CD4-positive, alpha-beta T cell treated with Interleukin-6 for 4 hours (primary cell): ENCODE measurements around the gene CIB1.
A peak's percentile ranks its signal among the peaks of the same experiment; 100 is the strongest.

ENCODE experiments used
- DNase-seq: peaks from one replicate; pipeline ENCODE4 v3.0.0-alpha.2; 2020; ENCODE audit warnings: mixed read lengths

The CIB1 gene

DNA sequence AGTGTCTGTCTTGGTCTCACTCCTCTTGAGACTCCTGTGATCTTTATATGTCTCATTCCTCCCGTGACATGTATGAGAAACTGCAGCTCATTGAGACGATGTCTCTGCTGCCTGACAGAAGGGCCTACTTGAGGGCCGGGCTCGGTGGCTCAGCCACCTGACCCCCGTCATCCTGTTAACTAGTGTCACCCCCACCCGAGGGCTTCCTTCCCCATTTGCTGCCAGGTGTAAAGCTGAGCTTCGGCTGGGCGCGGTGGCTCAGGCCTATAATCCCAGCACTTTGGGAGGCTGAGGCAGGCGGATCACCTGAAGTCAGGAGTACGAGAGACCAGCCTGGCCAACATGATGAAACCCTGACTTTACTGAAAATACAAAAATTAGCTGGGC is 19.9 kb downstream of the CIB1 start:
- no peak for DNase-seq

DNA sequence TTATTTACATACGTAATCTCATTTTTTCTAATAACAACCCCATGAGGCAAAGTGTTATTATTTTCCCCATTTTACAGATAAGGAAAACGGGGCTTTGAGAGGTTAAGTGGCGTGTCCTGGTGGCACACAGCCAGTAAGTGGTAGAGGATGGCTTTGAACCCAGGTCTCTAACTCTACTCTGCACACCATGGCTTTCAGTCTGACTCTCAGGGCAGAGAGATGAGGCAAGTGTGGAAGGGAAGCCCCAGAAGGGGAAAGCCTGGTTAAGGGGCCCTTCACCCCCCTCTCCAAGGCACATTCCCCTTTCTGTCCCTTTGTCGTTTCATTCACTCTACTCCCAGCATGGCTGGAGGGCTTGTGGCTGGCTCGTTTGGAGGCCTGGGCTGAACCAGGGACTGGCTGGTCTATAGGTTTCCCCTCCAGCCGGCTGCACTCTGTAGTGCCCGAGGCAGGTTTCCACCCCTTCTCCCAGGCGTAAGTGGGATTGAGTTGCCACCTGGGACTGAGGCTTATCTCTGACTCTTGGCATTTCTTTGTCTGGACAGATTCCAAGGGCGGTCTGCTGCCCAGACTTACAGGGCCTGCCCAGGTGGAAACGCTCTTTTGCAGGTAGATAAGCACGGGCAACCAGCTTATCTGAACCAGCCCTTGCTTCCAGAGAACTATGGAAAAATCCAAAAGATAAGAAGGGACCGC is 20.5 kb downstream of the CIB1 start:
- DNase-seq, result no peak

DNA sequence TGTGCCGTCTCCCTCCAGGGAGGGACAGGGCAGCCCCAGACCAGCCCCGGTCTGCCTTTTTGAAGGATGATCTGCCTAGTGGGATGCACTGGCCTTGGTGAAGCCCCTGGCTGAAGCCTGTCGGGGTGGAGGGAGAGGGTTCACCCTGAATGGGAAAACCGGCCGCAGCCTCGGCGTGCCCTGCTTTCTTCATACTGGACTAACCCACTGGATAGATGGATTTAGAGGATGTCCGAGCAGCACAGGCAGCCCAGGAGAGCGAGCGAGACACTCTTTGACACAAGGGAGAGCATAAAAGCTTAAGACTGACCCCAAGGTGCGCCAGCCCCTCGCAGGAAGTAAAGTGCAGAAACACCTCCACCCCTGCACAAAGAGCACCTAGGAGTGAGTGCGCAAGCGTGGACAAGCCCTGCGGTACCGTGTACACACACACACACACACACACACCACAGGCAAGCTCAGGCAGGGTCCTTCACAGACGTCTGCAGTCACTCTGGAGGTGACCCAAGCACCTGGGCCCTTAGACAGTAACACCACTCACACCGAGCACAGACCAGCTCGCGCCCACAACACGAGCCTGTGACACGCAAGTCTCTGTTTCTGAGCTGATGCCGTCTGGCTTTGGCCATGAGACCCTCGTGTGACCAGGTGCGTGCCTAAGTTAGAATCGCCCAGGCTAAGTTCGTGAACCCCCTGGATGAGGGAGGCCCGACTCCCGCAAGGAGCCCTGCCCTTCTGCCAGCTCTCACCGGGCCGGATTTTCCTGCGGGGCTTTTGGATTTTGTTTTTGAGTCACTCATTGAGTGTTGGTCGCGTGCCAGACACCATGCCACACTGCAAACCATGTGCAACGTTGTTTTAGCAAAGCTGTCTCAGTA is 21.3 kb downstream of the CIB1 start:
- no peak for DNase-seq

DNA sequence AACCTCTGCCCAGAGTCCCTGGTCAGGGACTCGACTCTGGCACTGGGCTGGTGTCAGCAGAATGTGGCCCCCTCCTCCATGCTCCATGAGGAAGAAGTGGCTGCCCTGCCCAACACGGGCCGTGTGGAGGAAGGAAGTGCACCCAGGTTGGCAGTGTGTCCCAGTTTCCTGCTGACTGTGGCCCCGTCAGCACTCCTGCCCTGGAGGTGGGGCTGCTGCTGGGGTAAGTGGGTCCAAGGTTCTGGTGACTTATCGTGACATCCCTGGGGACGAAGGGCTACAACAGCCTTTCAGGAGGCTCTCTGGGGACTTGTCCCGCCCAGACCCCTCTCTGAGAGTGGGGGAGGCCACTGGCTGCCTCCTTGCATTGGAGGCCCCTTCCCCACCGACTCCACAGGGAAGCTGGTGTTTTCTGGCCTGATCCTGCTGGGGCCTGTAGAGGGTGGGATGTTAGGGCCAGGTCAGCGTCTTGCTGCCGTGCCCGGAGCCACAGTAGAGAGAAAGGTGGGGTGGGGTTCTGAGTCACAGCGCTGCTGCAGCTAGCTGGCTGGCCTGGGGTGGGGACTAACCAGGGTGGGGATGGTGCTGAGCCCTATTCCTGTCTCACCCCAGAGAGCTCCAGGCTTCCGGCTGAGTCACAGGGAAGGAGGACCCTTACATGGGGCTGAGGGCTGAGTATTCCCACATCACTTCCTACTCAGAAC is 22.1 kb downstream of the CIB1 start:
- DNase-seq, result no peak

DNA sequence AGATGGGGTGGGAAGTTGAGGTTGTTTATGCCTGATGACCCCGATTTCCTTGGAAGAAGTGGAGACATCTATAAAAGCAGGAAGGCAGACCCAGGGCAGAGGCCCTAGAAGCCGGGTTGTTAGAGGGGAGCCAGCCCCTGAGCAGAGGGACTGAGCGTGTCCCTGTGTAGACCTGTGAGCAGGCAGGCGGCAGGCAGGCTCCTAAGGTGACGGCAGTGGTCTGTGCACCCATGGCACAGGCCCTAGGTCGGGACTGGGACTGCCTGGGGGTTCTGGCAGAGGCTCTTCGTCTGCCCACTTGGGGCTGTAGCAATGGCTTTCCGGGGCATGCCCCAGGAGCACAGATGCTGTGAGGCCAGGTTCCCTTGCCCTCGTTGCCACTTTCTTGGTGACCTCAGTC is 22.7 kb downstream of the CIB1 start:
- DNase-seq, result no peak

DNA sequence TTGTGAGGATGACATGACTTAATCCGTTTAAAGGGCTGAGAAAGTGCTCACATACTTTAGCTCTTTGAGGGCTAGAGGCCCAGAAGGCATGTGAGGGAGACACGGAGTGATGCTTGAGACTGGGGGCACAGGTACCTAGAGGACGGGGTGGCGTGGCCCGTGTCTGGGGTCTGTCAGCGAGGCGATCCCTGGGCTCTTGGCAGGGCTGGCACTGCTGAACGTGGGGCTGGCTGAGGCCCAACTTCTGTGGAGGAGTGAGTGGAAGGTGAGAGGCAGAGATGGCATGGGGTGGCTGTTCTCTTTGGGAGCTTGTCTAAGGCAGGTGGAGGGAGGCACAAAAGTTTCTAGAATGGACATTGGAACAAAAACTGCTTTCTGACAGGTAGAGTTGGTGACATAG is 23.1 kb downstream of the CIB1 start:
- DNase-seq, result no peak

DNA sequence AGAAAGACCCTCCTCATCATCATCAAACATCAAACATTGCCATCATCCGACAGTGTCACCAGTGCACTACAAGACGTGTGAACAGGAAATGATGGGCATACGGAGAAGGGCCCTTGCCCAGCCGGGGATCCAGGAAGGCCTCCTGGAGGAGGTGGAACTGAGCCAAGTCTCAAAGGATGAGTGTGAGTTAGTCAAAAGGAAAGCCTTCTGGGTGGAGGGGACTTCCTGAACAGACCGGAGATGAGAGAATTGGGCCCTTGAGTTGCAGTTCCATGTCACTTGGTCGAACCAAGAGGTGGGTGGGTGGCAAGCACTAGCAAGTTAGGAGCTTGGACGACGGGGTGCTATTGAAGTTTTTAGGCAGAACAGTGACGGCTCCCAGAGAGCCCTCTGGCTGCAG is 24.1 kb downstream of the CIB1 start:
- no peak for DNase-seq

DNA sequence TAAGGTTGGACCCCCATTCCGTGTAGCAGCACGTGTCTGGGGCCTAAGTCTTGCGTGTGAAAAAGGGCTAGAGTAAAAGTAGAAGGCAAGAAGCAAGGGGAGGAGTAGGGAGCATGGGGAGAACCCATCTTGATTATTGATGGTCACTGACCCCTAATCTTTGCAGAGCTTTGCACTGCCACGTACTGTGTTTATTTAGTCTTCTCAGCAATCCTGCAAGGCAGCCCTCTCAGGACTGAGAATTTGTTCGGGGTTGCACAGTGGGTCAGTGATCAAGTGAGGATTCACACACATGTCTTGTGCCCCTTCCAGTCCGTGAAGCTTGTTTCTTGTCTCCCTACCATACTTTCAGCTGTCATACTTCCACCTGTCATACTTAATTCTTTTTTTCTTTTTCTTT is 25.4 kb downstream of the CIB1 start:
- DNase-seq, result no peak

DNA sequence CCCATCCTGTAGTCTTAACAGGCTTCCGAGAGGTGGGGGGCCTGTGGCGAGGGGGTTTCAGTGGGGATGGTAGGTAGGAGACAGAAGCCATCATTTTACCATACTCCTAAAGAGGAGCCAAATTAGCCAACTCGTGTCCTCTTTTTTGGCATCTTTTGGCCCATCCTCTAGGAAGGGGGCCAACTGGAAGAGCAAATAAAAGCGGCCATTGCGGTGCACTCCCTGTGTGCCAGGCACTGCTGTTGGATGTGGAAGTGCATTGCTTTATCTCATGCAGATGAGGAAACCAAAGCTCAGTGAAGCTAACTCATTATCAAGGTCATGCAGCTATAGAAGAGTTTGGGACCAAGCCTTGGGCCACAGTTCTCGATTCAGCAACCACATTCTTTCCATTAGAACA is 26.5 kb downstream of the CIB1 start:
- no peak for DNase-seq

DNA sequence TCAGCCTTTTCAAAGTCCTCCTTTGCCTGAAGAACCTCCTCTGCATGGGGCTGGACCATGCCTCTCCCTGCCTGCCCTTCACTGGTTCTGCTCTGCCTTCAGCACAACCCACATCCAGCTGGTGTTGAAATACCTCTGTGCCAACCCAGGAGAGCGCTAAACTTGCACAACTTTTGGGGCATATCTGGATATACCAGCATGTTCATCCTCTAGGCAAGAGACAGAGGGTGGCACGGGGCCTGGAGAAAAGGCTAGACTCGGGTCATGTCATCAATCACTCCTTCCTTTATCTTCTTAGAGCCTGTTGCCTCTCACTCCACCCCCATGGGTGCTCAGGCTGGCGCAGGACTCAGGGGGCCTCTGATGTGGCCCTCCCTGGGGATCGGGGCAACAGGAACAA is 27.9 kb downstream of the CIB1 start:
- no peak for DNase-seq

DNA sequence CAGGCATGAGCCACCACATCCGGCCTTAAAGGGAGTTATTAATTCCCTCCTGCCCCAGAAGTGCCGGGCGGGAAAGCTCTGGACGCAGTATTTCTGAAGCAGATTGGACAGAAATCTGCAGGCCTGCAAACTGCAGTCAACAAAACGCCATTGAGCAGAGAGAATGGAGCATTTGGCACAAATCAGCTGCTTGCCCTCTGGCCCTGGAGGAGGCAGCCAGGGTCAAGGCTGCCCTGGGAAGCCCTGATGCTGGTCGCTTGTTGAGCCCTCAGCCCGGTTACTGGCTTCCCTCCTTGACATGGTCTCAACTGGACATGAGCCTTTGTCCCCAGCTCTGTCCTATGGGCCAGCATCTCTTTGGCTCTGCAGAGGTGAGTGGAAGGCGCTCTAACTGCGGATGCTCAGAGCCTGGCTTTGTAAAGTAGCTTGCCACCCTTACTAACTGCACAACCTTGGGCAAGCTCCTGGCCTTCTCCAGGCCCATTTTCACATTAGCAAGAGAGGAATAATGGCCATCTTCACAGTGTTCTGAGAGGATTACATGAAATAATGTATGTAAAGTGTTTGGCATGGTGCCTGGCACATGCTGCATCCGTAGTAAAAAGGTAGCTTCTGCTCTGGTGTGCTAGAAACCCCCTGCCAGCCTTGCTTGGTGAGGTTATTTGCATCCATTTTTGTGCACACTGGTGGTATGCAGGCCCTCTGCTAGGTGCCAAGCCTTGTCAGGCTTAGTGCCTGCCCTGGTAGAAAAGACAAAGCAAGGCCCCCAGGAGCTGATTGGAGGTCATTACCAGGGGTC is 28.5 kb downstream of the CIB1 start:
- no peak for DNase-seq

DNA sequence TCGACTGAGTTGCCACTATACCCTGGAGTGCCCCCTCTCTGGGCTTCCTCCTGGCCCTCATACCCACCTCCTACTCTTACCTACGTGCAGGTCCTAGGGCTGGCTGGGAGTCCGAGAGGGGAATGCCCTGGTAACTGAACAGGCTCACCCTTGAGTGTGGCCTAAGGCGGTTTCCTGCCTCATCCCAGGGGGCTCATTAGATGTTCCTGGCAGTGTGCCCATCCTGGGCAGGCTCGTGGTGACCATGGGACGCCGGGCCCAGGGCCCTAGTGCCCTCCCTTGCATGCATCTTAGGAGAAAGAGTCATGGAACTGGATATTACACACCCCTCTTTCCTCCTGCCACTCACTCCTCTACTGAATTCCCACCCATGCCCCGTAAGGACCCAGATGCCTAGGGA is 29.8 kb downstream of the CIB1 start:
- no peak for DNase-seq

DNA sequence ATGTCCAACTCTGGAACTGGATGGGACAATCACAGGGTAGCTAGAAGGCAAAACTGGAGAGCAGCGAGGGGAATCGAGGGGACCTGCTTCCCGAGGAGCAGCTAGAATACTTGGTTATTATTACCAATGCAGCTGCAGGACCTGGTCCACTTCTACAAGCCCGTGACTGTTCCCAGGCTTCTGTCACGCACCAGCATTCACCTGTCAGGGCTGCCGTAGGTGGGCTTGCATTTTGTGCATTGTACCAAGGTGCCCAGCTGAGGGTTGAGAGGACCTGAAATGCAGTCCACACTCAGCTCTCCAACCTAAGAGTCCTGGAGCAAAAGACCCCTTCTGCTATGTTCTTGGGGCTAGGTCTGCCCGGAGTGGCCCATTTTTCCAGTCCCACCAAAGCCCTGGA is 30.3 kb downstream of the CIB1 start:
- DNase-seq, result no peak

DNA sequence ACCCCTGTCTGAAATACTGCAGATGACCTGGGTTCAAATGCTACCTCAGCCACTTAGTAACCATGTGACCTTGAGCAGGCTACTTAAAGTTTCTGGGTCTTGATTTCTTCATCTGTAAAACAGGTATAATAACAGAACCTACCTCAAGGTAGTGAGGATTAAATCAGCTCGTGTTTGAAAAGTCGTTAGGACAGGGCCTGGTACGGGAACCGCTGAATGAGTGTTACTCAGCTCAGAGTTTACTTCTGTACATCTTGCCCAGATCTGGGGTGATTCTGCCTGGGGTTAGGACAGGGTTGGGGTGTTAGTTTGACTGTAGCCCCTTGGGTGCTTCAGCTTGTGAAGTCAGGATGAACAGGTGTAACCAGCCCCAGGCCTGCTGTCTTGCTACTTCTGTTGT is 30.8 kb downstream of the CIB1 start:
- DNase-seq, result no peak

DNA sequence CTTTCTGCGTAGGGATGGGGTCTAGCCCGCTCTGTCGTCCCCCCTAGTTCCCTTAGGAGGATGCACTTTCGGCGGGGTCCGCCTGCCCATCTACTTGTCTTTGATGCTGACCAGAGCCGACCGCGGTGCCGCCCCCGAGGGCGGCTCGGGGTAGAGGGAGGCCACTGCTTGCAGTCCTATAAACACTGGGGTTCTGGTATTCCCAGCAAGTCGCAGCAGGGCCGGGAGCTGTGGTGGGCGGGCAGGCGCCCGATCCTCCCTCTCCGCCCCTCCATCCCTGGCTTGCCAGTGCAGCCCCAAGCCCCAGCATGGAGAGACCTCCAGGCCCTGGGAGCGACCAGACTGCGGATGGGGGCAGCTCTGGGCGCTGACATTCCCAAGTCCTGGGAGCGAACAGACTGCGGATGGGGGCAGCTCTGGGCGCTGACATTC is 31.8 kb downstream of the CIB1 start:
- DNase-seq, result no peak

DNA sequence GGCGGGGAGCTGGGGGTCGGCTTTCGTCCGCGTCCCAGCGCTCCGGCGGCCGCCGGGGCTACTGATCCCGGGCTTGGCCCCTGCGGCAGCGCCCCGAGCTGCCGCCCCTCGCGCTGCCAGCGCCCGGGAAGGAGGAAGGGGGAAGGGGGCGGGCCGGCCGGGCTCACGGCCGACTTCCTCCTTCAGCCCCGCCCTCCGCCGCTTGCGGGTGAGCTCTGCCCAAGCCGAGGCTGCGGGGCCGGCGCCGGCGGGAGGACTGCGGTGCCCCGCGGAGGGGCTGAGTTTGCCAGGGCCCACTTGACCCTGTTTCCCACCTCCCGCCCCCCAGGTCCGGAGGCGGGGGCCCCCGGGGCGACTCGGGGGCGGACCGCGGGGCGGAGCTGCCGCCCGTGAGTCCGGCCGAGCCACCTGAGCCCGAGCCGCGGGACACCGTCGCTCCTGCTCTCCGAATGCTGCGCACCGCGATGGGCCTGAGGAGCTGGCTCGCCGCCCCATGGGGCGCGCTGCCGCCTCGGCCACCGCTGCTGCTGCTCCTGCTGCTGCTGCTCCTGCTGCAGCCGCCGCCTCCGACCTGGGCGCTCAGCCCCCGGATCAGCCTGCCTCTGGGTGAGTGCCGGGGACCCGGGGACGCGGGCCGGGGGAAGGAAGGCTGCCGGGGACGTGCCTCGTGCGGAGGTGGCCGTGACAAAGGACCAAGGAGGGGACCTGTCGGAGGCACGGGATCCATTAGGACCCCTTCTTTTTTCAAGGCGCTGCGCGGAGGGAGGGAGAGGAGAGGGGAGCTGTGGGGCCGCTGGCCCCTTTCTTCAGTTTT is 32.4 kb downstream of the CIB1 start, which contains the start of gene SEMA4B:
SEMA4B (plus strand) TSS at position 201 of the 814 bp plus-strand sequence; CDS start at position 450, 249 bp downstream.
- peak; percentile 86 for DNase-seq

DNA sequence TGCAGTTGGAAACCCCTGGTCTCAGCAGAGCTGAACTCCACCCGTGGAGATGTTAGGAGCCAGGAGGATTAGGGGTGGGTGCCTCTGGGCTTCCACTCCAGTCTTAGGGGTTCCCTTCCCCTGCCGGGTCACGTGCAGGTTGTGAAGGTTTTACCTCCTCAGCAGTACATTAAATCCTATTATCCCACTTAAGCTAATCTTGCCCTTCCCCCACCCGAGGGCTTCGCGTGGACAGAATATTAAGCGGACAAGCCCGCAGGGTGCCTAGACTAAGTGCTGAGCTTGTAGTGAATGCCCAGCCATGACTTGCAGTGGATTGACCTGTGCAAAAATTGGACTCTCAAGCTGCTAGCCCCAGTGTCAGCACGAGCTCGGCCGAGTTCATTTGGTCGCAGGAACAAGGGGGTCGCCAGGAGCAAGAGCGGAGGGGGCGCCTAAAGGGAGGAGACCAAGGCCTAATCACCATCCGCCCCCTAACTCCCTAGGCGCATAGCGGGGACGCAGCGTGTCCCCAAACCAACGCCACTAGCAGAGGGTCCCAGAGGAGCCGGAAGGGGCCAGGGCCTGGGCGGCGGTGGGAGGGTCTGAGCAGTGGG is 33.1 kb downstream of the CIB1 start:
- no peak for DNase-seq

DNA sequence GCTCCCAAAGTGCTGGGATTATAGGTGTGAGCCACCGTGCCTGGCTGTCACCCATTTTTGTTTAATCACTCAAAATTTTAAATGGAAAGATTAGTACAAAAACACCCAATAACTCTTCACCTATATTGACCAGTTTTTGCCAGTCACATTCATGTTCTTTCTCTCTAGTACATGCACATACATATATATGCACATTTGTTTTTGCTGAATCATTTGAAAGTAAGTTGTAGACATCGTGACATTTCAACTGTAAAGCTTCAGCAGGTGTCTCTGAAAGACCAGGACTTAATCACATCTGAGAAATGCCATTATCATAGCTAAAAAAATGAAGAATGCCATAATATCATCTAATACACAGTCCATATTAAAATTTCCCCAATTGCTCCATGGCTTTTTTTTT is 39.1 kb downstream of the CIB1 start:
- no peak for DNase-seq

DNA sequence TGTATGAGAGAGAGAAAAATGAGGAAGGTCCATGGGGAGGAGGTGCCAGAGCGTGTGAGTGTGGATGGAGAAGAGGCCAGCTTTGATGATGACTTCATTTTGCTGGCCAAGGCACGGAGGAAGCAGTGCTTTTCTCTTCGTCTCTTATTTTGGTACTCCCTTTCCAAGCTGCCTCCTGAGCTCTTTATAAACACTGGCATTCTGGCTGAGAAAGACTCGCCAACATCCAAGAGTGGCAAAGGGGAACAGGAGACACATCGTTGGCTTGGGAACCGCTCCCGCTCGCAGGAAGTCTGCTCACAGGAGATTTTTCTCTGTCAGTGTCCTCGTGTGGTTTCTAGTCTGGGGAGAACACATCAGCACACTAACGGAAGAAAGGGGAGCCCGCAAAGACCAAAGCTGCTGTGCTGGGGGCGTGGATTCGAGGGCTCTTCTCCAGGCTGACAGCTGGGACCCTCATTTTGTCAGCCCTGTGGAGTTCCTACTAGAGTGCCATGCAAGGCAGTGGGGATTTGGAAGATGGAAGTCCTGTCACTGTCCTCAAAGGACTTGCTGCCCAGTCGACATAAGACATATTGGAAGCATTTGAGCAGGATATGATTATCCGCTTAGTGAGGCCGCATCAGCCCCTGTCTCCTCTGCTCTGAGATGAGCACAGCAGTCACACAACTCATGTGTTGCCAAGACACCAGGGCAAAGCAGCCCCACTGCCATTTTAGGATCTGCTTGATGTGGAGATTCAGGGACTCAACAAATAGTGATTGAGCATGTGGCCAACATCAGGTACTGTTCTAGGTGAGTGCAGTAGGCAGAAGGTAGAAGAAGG is 40.6 kb downstream of the CIB1 start:
- no peak for DNase-seq

DNA sequence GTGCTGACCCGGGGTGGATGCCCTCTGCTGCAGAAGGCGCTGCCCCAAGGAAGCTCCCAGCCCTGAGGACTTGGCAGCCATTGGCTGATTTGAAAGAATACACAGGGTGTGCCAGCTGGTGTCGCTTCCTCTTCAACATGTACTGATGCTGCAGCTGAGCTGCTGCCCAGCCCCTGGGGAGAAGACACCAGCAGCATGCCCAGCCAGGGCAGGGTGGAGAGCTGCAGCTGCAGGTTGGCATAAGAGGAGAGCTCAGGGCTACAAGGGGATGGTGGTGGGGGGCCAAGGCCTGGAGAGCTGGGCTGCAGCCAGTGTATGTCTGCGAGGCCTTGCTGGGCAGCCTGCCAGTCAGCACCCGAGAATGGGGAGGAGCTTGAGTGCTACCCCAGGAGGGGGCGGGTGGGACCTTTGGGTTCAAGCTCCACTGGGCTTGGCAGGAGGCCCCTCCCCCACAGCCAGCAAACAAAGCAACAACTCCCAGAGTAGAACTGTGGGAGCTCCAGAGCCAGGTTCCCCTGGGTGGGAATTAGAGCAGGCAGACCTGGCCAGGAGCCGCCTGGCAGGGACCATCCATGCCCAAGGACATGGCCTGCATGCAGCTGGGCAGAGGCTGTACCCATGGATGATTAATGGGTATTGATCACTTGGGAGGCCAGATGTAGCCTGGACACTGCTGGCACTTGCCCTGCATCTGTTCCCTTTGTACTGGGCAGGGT is 41.8 kb downstream of the CIB1 start:
- DNase-seq, result peak; percentile 60
